T-helper 1 cell treated with Interleukin-12 subunit alpha and Interleukin-12 subunit beta and Interleukin-4 antibody, amounts not matched to agents 30 ng/mL and 1 ng/mL, for 36 hours (primary cell): ENCODE results near the gene ORMDL2. TPM values are rescaled to one million over a fixed set of nuclear protein-coding genes. Genes with fewer than 3 reads are reported as not detected.

Experiments used
- intact Hi-C: fragments of 100-400 bp; cut with micrococcal nuclease; formaldehyde crosslinking; loops from one replicate; pipeline ENCODE4 v1.15.1; 2024
- total RNA-seq: library from RNA; stranded (reverse); gene quantifications from 2 replicates; pipeline ENCODE4 v1.2.3, GENCODE V29; 2022

Gene ORMDL2
- total RNA-seq: 86.0 and 90.9 TPM in 2 replicates

- intact Hi-C loops: loop anchor here (1.0 to 5.0 kb wide), 17 partner anchors 12 to 910 kb away; partner anchors contain the start of genes ANKRD52, APOF, ATP5F1B and BLOC1S1
Observed at GRCh38 chr12:55817345-55818139, at the start of gene ORMDL2, which contains the start of gene SARNP. Gene ORMDL2, plus strand, starts transcription at chr12:55818041. Its CDS starts 959 bp downstream, at chr12:55819000. Gene SARNP, minus strand, starts transcription at chr12:55817724. Its CDS starts 23 bp downstream, at chr12:55817701.

DNA sequence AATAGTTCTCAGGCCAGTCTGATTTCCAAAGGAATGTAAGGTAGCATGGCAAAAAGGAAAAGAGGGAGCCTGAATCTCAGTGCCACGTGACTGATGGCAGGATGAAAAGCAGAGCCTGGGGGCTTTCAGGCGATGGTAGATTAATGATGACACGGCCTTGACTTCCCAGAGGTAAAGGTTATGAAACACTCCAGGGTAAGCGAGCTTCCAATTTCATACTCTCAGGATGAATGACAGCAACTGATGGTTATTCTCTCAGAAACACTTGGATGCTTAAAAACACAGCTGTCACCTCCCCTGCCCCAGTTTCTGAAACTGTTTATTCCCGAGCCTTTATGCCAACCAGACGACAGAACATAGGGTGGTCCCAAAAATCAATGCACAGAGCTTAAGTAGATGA lies 46.1 kb upstream of the ORMDL2 start:
- intact Hi-C loops: no loop called here

DNA sequence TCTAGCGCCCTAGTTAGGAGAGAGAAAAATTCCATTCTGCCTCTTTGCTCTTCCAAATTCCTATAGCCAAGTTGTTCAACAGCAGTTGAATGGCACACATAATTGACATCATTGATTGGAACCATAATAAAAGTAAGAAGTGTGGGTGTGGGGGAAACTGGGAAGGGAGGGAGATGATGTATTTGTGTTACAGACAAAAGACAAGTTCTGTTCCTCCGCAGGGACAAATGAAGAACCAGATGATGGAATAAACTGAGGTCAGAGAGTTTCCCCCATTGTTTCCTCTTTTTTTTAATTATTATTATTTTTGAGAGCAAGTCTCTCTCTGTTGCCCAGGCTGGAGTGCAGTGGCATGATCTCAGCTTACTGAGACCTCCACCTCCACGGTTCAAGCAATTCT lies 40.0 kb upstream of the ORMDL2 start:
- intact Hi-C loops: no loop called here

DNA sequence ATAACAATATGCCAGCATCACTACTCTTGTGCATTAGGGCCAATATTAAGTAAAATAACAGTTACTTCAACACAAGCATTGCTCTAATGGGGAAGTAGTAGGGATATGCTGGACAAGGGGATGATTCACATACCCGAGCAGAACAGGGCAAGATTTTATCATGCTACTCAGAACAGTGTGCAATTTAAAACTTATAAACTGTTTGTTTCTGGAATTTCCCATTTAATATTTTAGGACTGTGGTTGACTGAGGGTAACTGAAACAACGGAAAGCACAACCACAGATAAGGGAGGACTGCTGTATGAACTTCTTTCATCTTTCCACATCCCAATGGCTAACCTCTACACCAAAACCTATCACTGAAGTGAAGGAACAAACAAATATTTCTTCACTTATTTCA lies 37.2 kb upstream of the ORMDL2 start:
- intact Hi-C loops: no loop called here

DNA sequence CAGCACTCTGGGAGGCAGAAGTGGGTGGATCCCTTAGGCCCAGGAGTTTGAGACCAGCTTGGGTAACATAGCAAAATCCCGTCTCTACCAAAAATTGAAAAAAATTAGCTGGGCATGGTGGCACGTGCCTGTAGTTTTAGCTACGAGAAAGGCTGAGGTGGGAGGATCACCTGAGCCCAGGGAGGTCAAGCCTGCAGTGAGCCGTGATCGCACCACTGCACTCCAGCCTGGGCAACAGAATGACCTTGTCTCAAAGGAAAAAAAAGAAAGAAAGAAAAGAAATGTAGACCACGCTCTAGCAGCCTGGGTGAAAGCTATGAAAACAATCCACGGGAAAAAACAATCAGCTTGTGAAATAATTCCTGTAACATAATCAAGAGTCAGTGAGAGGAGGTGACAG lies 29.3 kb upstream of the ORMDL2 start:
- intact Hi-C loops: no loop called here

DNA sequence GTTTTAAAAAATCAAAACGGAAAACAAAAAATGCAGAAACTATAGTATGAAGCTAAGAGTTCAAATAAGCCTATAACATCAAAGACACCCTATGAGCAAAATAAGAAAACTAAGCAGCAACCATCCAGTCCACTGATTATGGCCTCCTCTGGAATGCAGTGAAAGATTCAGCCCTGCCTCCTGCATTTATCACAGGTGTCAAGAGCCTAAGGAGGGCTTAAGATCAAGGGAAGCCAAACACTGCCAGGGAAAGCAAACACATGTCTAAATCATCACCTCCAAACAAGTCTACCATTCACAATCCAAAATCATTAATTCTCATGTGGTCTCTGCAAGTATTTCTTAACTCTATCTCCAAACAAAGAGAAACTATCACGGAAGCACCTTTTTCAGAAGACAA lies 28.7 kb upstream of the ORMDL2 start:
- intact Hi-C loops: no loop called here

GRCh38 chr12:55789893-55790292 lies 27.9 kb upstream of the ORMDL2 start:
- intact Hi-C loops: no loop called here

DNA sequence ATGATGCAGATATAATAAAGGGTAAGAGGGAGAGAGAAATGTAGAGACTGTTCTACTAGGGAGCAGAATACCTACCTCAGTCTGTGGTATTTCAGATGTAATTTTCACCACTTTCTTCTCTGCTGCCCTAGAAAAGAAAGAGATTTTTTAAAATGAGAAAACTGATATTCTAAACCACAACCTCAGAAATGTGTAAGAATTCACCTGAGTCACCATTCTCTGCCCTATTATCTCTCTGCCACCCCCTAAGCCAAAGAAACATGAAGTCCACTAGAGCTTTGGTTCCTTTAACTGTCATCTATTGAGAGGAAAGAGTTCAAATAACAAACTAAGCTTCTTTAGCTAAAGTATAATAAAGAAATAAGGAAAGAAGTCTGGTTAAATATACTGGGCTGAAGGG lies 21.9 kb upstream of the ORMDL2 start:
- intact Hi-C loops: no loop called here

DNA sequence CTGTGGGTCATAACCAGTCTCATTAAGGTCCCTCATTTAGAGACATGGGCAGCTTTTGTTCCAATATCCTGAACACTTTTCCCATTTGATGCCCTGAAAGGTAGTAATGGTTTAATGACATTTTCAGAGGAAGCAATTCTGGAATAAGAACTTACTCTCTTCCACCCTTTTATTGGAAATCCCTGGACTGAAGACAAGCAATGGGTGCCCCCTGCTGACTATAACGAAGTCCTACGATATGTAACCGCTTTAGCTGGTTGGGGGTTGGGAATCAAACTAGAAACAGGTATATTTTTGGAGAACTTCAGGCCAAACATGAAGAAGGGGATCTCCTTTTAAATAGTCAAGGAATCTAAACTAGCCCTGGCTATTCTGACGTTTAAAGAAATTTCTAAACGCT lies 20.8 kb upstream of the ORMDL2 start:
- intact Hi-C loops: loop anchor here (1.0 kb wide), 1 partner anchor 58 kb away; no protein-coding TSS in a partner anchor

GRCh38 chr12:55797550-55797949 lies 20.3 kb upstream of the ORMDL2 start:
- intact Hi-C loops: loop anchor here (1.0 kb wide), 1 partner anchor 58 kb away; no protein-coding TSS in a partner anchor

DNA sequence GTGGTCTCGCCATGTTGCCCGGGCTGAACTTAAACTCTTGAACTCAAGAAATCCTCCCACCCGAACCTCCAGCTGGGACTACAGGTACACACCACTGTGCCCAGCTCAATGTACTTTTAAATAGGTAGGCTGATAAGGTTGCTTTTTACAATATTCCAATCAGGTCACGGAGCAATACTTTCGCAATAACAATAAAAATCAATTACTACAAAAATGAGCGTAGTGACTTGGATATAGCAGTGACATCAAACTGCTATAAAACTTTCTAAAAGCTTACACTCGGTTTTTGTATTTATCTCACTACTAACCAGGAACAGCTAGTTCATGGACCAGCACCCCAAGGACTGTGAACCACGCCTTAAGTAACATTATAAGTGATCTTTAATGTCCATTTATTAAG lies 10.9 kb upstream of the ORMDL2 start:
- intact Hi-C loops: no loop called here

DNA sequence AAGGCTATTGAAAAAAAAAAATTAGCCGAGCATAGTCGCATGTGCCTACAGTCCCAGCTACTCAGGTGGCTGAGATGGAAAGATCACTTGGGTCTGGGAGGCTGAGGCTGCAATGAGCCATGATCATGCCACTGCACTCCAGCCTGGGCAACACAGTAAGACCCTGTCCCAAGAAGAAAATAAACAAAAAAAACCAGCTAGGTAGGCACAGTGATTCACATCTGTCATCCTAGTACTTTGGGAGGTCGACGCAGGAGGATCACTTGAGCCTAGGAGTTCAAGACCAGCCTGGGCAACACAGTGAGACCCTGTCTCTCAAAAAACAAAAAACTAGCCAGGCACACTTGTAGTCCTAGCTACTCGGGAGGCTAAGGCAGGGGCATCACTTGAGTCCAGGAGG lies 8.6 kb upstream of the ORMDL2 start:
- intact Hi-C loops: no loop called here

DNA sequence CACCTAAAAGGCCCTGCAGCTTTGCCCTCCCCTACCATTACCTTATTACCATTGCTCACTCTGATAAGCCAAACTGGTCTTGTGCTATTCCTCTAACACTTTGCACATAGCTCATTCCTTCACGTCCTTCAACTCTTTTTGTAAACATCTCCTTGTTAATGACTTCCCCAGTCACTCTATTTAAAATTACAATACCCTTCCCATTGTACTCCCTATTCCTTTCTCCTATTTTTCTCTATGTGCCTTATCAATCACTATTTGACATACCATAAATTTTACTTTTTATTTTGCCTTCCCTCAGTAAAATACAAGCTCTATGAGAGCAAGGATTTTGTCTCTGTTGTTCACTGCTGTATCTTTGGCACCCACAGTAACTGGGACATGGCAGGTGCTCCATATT lies 5.8 kb upstream of the ORMDL2 start:
- intact Hi-C loops: no loop called here

DNA sequence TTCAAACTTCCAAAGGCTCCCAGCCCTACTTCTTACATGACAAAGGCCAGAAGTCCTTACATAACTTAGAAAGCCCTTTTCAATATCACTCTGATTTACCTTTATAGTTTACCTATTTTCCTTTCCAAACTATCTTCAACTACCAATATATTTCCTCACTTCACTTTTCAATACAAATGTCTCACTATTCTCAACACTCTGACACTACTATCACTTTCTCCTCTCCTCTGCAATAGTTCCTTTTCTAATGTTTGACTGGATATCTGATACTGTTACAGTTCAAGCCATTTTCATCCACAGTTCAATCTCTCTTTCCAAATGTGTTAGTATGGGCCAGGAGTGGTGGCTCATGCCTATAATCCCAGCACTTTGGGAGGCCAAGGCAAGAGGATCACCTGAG lies 3.6 kb upstream of the ORMDL2 start:
- intact Hi-C loops: no loop called here

- intact Hi-C loops: loop anchor here (5.0 kb wide), 6 partner anchors 337 to 912 kb away; partner anchors contain the start of genes APOF, ATP5F1B, MYL6B and NABP2
Observed at GRCh38 chr12:55815473-55815872, 2.4 kb upstream of the ORMDL2 start.

DNA sequence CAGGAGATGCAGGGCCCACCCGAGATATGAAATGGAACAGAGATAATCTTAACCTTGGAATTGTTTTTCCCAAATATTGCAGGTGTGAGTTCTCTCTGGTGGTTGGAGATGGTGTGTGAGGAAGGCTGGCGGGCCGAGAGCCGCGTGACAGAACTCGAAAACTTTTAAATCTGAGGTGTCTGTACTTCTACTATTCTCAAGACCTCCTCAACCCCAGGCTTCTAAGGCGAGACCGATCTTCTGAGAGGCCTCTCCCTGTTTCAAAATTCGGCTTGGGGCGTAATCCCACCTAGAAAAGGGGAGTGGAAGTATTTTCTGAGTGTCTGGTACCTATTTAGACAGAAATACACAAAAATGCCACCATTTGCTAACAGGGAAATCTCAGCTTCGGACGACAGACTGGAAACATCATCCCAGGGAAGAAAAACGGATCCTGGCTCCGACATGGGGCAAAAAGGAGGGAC lies 928 bp upstream of the ORMDL2 start:
- intact Hi-C loops: loop anchor here (1.0 to 5.0 kb wide), 16 partner anchors 12 to 910 kb away; partner anchors contain the start of genes APOF, ATP5F1B, BLOC1S1 and DNAJC14

- intact Hi-C loops: loop anchor here (2.0 to 5.0 kb wide), 7 partner anchors 334 to 909 kb away; partner anchors contain the start of genes ANKRD52, APOF, ATP5F1B and MYL6B
Observed at GRCh38 chr12:55818140-55818728, 393 bp downstream of the ORMDL2 start.

DNA sequence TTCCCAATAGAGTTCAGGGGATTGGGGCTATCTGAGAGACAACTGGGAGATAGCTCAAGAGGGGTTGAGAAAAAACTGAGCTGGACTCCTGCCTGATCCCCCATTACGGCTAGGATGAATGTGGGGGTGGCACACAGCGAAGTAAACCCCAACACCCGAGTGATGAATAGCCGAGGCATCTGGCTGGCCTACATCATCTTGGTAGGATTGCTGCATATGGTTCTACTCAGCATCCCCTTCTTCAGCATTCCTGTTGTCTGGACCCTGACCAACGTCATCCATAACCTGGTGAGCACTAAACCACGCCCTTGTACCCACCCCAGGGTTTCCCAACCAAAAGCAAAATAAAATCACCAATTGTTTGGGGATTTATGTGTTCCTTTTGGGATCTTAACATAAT lies 1.0 kb downstream of the ORMDL2 start:
- intact Hi-C loops: loop anchor here (2.0 to 5.0 kb wide), 7 partner anchors 333 to 908 kb away; partner anchors contain the start of genes ANKRD52, APOF, ATP5F1B and MYL6B

GRCh38 chr12:55820679-55821078 lies 2.8 kb downstream of the ORMDL2 start:
- intact Hi-C loops: no loop called here

GRCh38 chr12:55822228-55822627 lies 4.4 kb downstream of the ORMDL2 start:
- intact Hi-C loops: no loop called here

GRCh38 chr12:55823419-55823818 lies 5.6 kb downstream of the ORMDL2 start:
- intact Hi-C loops: no loop called here

DNA sequence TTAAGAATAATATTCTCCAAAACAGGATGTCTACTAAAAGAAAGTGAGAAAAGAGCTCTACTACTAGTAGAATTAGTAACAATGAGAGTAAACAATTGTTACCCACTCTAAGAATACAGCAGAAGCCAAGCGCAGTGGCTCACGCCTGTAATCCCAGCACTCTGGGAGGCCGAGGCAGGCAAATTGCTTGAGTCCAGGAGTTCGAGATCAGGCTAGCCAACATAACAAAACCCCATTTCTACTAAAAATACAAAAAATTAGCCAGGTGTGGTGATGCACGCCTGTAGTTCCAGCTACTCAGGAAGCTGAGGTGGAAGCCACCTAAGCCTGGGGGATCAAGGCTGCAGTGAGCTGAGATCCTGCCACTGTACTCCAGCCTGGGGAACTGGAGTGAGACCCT lies 6.9 kb downstream of the ORMDL2 start:
- intact Hi-C loops: loop anchor here (5.0 kb wide), 1 partner anchor 198 kb away; the partner anchor contains the start of gene IKZF4
